NCI-H2171 treated with DMSO at 0.1 percent for 48 hours (cell line): Measurements from ENCODE around the gene LRMDA.

Experiments
- DNase-seq: peaks from one replicate; lab custom pipeline; 2025; lab: John Stamatoyannopoulos, UW

LRMDA gene

GRCh38 chr10:75957314-75958120, 526.1 kb downstream of the LRMDA start:
- no peak for DNase-seq

GRCh38 chr10:75959209-75959608, 527.8 kb downstream of the LRMDA start:
- no peak for DNase-seq

- DNase-seq, result no peak
Observed at GRCh38 chr10:75959912-75960311, 528.5 kb downstream of the LRMDA start.

- DNase-seq, result no peak
Observed at GRCh38 chr10:75962395-75963061, 531.1 kb downstream of the LRMDA start.

- DNase-seq, result no peak
Observed at GRCh38 chr10:75967491-75967890, 536.1 kb downstream of the LRMDA start.

GRCh38 chr10:75969031-75969430, 537.6 kb downstream of the LRMDA start:
- no peak for DNase-seq

GRCh38 chr10:75971402-75972211, 540.2 kb downstream of the LRMDA start:
- peak; percentile 32 for DNase-seq

- peak; percentile 76 for DNase-seq
Observed at GRCh38 chr10:75972491-75973276, 541.3 kb downstream of the LRMDA start.

GRCh38 chr10:75974080-75974479, 542.7 kb downstream of the LRMDA start:
- no peak for DNase-seq

- DNase-seq, result no peak
Observed at GRCh38 chr10:75976681-75977080, 545.3 kb downstream of the LRMDA start.

- DNase-seq, result peak; percentile 62
Observed at GRCh38 chr10:75977139-75977538, 545.7 kb downstream of the LRMDA start.

- DNase-seq, result no peak
Observed at GRCh38 chr10:75978213-75978612, 546.8 kb downstream of the LRMDA start.

- no peak for DNase-seq
Observed at GRCh38 chr10:75980419-75981002, 549.1 kb downstream of the LRMDA start.

- no peak for DNase-seq
Observed at GRCh38 chr10:75982611-75983369, 551.4 kb downstream of the LRMDA start.

- DNase-seq, result no peak
Observed at GRCh38 chr10:75984067-75984466, 552.6 kb downstream of the LRMDA start.

- no peak for DNase-seq
Observed at GRCh38 chr10:75987616-75988015, 556.2 kb downstream of the LRMDA start.

- DNase-seq, result no peak
Observed at GRCh38 chr10:75994357-75995040, 563.1 kb downstream of the LRMDA start.

- no peak for DNase-seq
Observed at GRCh38 chr10:75995041-75995430, 563.6 kb downstream of the LRMDA start.

- no peak for DNase-seq
Observed at GRCh38 chr10:75995720-75996119, 564.3 kb downstream of the LRMDA start.

- DNase-seq, result no peak
Observed at GRCh38 chr10:75999001-75999400, 567.6 kb downstream of the LRMDA start.
